GM19468 (cell line): ENCODE results near the gene NPHP4.

Source experiments
- ATAC-seq: cut with Tn5 transposase; IDR thresholded peaks from one replicate; pipeline ENCODE4 v1.9.1; 2021; ENCODE audit warnings: mild to moderate bottlenecking, moderate library complexity, moderate number of reproducible peaks; ENCODE audit not compliant: unreplicated experiment; ENCODE audit errors: extremely low read depth

The NPHP4 gene

DNA sequence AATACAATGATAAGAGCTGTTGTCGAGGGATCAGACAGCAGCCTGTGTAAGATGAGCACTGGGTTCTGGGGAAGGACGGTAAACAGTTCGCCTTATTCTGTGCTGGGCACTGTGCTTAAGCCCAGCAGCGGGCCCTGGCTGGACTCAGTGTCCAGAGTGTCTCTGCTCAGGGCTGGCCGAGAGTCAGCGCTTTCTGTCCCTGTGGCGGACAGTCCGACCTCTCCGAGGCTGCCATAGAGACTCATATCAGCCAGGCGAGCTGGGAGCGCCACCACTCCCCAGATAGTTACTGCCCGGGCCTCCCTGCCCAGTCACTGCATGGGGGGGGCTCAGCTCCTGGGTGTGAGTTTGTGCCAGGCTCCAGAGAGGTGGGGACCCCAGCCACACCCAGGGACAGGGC is 14.7 kb upstream of the NPHP4 start:
- no peak for ATAC-seq

- no peak for ATAC-seq
These were observed 13.2 kb upstream of the NPHP4 start for GRCh38 chr1:6005276-6005917.

- no peak for ATAC-seq
These were observed 12.3 kb upstream of the NPHP4 start for GRCh38 chr1:6004412-6005123.

GRCh38 chr1:6003568-6004411 is 11.6 kb upstream of the NPHP4 start:
- ATAC-seq = no peak

GRCh38 chr1:6002714-6003501 is 10.7 kb upstream of the NPHP4 start:
- ATAC-seq = no peak

- no peak for ATAC-seq
These were observed 9.9 kb upstream of the NPHP4 start for GRCh38 chr1:6001992-6002576.

- no peak for ATAC-seq
These were observed 8.4 kb upstream of the NPHP4 start for GRCh38 chr1:6000444-6001288.

GRCh38 chr1:5999711-6000443 is 7.7 kb upstream of the NPHP4 start:
- ATAC-seq = no peak

- no peak for ATAC-seq
These were observed 6.7 kb upstream of the NPHP4 start for GRCh38 chr1:5998906-5999301.

DNA sequence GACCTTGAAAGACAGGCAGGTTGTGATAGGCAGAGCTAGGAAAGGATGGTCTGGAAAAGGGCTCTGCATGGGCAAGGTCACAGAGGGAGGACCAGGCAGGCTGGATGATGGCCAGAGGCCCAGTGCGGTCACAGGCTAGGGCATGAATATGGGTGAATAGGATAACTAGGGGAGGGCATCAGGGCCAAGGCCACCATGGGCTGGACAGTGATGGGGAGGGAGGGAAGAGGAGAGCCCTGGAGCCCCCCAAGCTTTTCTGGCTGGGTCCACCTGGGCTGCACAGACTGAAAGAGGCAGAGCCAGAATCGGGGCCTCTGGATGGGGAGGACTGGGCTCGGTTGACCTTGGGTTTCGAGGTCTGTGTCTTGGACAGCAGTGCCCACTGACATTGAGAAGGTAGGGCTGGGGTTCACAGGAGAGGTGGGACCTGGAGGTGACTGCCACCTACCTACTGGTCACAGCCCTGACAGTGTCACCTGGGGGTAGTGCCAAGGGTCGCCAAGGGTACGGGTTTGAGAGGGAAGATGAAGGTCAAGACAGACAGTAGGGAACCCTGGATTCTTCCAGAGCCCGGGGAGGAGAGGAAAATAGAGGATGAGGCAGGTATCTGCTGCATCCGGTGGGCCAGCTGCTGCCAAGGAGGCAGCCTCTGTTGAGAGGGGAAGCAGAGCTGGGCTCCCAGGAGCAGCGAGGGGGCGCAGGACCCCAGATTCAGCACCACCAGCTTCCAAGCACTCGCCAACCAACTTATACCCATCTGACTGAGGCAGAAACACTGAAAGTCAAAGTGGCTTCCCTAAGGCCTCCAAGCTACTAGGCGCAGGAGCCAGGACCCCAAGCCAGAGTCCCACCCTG is 6.1 kb upstream of the NPHP4 start:
- ATAC-seq = no peak

- ATAC-seq = no peak
These were observed 5.1 kb upstream of the NPHP4 start for GRCh38 chr1:5997316-5997715.

DNA sequence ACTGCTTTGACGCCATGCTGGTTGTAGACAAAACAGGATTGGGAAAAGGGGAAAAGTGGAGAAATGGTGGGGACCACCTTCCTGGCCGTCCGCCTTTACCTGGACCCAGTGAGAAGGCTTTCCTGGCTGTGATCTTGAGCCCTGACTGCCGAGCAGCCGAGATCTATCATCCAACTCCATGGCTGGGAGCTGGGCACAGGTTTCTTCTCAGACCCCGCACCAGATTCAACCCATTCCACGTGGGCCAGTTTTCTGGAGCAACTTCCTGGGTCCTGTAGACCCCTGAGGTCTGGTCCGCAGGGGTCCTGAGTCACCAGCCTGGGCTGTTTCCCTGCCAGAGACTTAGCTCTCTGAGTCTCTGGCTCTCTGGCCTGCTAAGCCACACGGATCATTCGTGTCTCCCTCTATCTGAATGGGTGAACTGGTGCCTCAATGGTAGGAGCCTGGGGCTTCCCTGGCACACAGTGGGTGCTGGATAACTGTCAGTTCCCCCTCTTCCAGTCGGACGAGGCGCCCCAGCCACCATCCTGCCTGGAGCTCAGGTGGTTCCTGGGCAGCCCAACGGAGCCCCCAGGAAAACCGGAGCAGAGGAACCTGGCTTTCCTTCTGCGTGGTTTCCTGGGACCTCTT is 4.5 kb upstream of the NPHP4 start:
- no peak for ATAC-seq

- no peak for ATAC-seq
These were observed 3.8 kb upstream of the NPHP4 start for GRCh38 chr1:5995871-5996630.

DNA sequence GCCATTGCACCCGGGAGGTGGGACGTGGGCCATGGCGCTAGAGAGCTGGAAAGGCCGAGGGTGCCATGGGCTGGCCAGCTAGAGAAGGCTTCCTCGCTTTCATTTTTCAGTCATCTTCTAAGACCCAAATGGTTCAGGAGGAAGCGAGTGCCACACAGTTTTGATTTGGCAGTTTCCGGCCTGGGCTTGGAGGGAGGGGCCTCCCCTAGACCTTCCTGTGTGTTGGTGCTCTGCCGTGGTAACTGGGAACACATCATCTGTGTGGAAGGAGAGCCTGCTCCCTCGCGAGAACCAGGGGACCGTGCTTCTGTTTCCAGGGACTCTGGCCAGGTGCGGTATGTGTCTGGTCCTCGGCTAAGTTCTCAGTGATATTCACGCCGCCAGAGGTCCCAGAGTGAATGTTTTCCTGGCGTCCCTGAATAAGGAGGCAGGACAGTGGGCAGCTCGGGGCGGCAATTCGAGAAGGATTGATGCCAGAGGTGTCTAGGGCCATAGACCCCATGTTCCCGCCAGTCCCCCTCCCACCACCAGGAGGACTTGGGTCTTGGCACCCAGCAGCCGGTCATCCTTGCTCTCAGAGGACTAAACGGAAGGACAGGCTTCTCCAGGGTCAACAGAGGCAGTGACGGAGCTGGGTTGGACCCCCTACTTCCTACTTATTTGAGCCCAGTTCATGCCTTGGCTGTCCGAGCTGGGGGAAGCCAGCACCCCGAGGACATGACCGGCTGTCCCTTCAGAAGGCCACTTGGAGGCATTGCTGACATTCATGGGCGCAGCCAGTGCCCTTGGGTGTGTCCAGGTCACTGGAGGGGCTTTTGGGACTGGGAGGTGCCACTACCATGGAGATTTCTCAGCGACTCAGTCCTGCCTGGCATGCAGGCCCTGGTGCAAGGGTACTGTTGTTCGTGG is 2.7 kb upstream of the NPHP4 start:
- ATAC-seq = no peak
